Esophagus squamous epithelium (tissue), 5 donors: ENCODE measurements around the gene EVPLL. TPM values are rescaled to one million over a fixed set of nuclear protein-coding genes. Genes with fewer than 3 reads are reported as not detected.
A peak's percentile ranks its signal among the peaks of the same experiment; 100 is the strongest.
"Not testable (repeated sequence)": the region's sequence is repeated elsewhere in the genome, so short reads cannot be mapped to it uniquely, and the experiment has no call there.

ENCODE experiments used
- DNase-seq: peaks from one replicate; lab custom pipeline; 2025; lab: John Stamatoyannopoulos, UW
- H3K27ac ChIP-seq, 4 donors: fragments of 200-600 bp; sonication (generic); one replicate each; pipeline ENCODE4 v1.5.1; 2016 to 2019; ENCODE audit warnings: mild to moderate bottlenecking in 1 of 4
- H3K27me3 ChIP-seq, 4 donors: fragments of 200-600 bp; sonication (generic); 1 replicate in 3 of 4; 2 replicates in 1 of 4; pipeline versions ENCODE4 v1.5.1 to v1.6.0; 2017 to 2021; ENCODE audit warnings: antibody characterized with exemption in 1 of 4
- H3K36me3 ChIP-seq, 3 donors: fragments of 200-600 bp; sonication (generic); one replicate each; pipeline ENCODE4 v1.5.1; 2016 to 2019
- H3K4me1 ChIP-seq, 3 donors: fragments of 200-600 bp; sonication (generic); one replicate each; pipeline ENCODE4 v1.5.1; 2017 to 2019
- H3K4me3 ChIP-seq, 4 donors: fragments of 200-600 bp; sonication (generic); 1 replicate in 3 of 4; 2 replicates in 1 of 4; pipeline ENCODE4 v1.5.1; 2016 to 2019; ENCODE audit warnings: mild to moderate bottlenecking in 2 of 4, moderate library complexity in 1 of 4
- H3K9me3 ChIP-seq, 3 donors: fragments of 200-600 bp; sonication (generic); one replicate each; pipeline ENCODE4 v1.5.1; 2016 to 2019
- WGBS, 2 donors: methylation state at CpG; one replicate each; pipeline ENCODE4 v1.1.5; 2018; 5-methylcytosine and 5-hydroxymethylcytosine counted together
- intact Hi-C: fragments of 100-400 bp; cut with DNase I; formaldehyde crosslinking; loops from one replicate; pipeline ENCODE4 v1.15.0; 2022
- small RNA-seq, 4 donors: library from RNA; depleted of rRNA; stranded (forward); fragments of <200 nt; gene quantifications; one replicate each; pipeline ENCODE3, GENCODE V24; 2016
- total RNA-seq, 4 donors: library from RNA; depleted of rRNA; stranded (reverse); fragments of >200 nt; gene quantifications; one replicate each; pipeline ENCODE4 v1.1.0, GENCODE V29; 2016
- donor health status: DM: yes; HTN: yes; CAD: no.

EVPLL gene
- total RNA-seq, 4 donors from 2014 or later, result 5.9 to 15.4 (median 10.2) TPM

DNA sequence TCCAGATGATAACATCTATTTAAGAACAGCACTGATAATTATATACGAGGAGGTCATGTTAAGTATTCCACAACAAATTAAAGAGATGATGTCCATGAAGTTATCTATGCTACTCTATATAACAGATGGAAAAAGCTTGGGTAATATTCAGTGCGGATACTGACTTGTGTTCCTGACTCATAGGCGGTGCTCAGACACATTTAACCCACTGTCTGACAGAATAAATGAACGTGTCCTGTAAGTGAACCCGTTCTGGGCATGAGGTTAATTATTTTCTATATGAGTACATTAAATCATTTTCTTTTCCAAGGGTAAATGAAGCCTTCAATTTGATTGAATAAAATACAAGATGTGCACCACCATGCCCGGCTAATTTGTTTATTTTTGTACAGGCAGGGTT is 31.7 kb downstream of the EVPLL start:
- intact Hi-C loops, H3K4me3 ChIP-seq, H3K27me3 ChIP-seq, H3K9me3 ChIP-seq, H3K27ac ChIP-seq, H3K36me3 ChIP-seq, DNase-seq: not testable (repeated sequence)
- H3K4me1 ChIP-seq, result peaks cover 0 to 30% (median 0%) of the 10 kb centered on the region in 3 donors
- 20 to 22% methylated on average over 6 of the region's 6 CpGs for WGBS, 2 donors

DNA sequence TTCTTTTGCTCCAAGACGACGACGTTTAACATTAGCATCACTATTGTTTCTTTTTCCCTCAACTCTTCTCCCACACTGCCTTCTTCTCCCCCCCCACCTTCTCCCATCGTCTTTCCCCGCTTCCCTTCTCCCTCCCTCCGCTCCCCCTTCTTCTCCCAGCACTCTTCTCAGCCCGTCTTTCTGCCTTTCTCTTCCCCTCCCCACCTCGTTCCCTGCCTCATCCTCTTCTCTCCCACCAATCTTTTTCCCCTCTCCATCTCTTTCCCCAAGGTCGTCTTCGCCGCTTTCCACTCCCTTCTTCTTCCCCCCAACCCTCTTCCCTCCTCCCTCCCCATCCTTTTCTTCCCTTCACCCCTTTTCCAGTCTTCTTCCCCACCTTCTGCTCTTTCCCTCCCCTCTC is 33.2 kb downstream of the EVPLL start:
- DNase-seq, H3K9me3 ChIP-seq, H3K27me3 ChIP-seq, H3K36me3 ChIP-seq, intact Hi-C loops: not testable (repeated sequence)
- H3K4me1 ChIP-seq, result peaks cover 0 to 30% (median 0%) of the 10 kb centered on the region in 3 donors
- peak overlapping the region in 3 of 4 donors; percentile 53 to 62 (median 58) for H3K4me3 ChIP-seq
- peak overlapping the region in 3 of 4 donors; percentile 14 to 85 (median 84) for H3K27ac ChIP-seq
- WGBS, 2 donors, result 6 to 9% methylated on average over 11 of the region's 11 CpGs

DNA sequence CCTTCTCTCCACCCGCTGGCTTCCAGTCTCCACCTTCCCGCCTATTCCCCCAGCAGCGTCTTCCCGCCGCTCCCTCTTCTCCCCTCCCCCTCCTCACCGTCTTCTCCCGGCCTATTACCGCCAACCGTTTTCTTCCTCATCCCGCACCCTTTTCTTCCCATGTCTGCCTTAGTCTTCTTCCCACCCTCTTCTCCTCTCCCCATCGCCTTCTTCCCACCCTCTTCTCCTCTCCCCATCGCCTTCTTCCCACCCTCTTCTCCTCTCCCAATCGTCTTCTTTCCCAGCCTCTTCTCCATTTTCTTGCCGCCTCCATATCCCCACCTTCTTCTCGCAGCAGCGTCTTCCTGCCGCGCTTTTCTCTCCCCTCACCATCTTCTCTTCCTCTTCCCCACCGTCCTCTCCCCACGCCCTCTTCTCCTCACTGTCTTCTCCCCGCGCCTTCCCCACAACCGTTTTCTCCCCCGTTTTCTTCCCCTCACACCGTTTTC is 33.8 kb downstream of the EVPLL start:
- Histone ChIP-seq H3K4me1 (peaks cover 0 to 30% (median 0%) of the 10 kb centered on the region in 3 donors), H3K27ac (peak overlapping the region; percentile 50 to 85 (median 80)), H3K4me3 (peak overlapping the region; percentile 36 to 62 (median 56))
- H3K27me3 ChIP-seq, DNase-seq, intact Hi-C loops, H3K36me3 ChIP-seq, H3K9me3 ChIP-seq: not testable (repeated sequence)
- WGBS, 2 donors, result 0% methylated on average over 22 to 24 of the region's 25 CpGs

DNA sequence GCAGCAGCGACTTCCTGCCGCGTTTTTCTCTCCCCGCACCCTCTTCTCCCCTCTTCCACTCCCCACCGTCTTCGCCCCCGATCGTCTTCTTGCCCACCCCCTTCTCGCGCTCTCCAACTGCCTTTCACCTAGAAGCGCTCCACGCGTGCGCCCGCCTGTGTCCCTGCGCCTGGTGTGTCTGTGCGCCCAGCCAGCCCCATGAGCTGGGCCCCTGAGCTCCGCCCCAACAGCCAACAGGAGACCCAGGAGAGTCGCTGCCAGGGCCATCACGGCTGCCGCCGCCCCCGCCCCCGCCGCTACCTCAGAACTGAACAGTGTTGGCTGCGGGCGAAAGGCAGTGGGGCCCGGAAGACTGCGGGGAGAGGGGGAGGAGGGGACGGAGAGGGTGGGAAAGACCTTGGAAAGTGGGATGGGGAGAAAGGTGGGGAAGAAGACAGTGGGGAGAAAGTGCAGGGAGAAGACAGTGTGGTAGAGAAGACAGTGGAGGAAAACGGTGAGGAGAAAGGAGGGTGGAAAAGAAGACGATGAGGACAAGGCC is 34.5 kb downstream of the EVPLL start:
- H3K9me3 ChIP-seq, H3K27me3 ChIP-seq, H3K36me3 ChIP-seq, intact Hi-C loops, DNase-seq: not testable (repeated sequence)
- peak overlapping the region in 1 of 4 donors; percentile 84 for H3K27ac ChIP-seq
- H3K4me3 ChIP-seq, result peak overlapping the region; percentile 36 to 62 (median 56)
- no CpG with 5 or more reads among the region's 32 CpGs for WGBS, 2 donors
- peaks cover 0 to 30% (median 0%) of the 10 kb centered on the region in 3 donors for H3K4me1 ChIP-seq

DNA sequence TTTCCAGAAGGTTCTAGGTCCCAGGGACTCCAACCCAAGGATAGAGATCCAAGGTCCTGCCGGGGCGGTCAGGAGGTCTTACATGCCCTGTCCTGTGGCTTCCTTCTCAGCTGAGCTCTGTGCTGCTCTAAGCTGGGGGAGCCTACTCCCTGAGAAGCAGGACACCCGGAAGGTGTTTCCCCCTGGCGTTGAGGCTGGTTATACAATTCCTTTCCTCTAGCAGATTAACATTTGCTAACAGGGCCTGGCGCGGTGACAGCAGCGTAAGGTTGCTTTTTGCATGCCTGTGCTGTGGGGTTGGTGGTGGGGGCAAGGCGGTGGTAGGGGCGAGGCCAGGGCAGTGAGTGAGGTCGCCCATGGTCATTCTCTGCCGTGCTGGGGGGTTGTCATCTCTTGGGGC is 43.9 kb downstream of the EVPLL start:
- H3K4me3 ChIP-seq, H3K27me3 ChIP-seq, H3K4me1 ChIP-seq, intact Hi-C loops, H3K9me3 ChIP-seq, DNase-seq, H3K27ac ChIP-seq, H3K36me3 ChIP-seq: not testable (repeated sequence)
- 100% methylated on average over 2 of the region's 11 CpGs; no CpG with 5 or more reads in 1 of the 2 donors for WGBS, 2 donors

DNA sequence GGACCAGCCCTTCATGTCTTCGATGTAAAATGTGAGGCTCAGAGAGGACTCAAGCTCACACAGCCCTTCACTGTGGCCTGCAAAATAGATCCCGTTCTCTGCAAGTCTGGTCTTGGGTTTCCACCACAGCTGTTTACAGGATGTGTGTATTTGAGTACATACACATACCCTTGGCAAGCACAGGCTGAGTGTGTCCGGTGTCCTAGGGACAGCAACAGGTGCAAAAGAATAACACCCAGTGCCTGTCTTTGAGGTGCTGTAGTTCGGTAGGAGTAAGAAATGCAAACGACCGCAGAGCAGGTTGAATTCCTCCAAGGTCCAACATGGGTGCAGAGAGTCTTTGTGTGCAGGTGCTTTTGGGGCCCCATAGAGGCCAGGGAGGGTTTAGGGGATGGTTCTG is 44.9 kb downstream of the EVPLL start:
- H3K27ac ChIP-seq, H3K9me3 ChIP-seq, H3K27me3 ChIP-seq, H3K4me1 ChIP-seq, DNase-seq, intact Hi-C loops, H3K4me3 ChIP-seq, H3K36me3 ChIP-seq: not testable (repeated sequence)
- WGBS, 2 donors, result 70 to 90% methylated on average over 3 of the region's 6 CpGs

DNA sequence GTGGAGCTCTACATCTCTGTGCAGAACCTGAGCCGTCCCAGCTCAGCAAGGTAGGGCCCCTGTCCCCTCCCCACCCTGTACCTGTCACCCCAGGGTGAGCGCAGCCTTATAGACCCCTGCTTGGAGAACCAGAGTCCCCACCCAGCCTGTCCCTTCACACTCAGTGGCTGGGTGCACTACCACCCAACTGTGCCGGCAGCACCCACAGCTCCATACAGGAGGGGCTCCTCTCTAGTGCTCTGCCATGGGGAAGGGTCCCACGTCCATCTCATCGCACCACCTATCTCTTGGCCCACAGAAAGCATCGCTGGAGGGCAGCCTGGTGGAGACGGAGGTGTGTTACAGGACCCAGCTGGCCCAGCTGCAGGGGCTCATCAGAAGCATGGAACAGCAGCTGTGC is 45.4 kb downstream of the EVPLL start:
- DNase-seq, H3K4me1 ChIP-seq, H3K27me3 ChIP-seq, intact Hi-C loops, H3K9me3 ChIP-seq, H3K27ac ChIP-seq, H3K4me3 ChIP-seq, H3K36me3 ChIP-seq: not testable (repeated sequence)
- no CpG with 5 or more reads among the region's 7 CpGs for WGBS, 2 donors

DNA sequence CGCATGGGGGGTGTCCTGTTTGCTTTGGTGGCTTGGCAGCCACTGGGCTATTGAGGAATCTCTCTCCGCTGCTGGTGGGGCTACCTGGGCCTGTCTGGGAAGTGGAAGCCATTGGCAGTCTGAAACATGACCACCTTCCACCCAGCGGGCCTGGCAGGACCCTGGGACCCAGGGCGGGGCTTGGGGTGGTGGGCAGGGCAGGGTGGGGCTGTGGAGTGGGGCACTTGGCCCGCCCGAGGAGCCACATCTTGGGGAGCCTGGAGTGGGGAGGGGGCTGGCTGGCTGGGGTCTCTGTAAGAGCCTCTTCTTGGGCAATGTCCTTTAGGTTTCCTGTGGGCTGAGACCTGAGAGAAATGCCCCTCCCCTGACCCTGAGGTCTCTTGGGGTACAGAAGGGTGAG is 48.0 kb downstream of the EVPLL start:
- DNase-seq, H3K27me3 ChIP-seq, H3K36me3 ChIP-seq, H3K27ac ChIP-seq, H3K4me1 ChIP-seq, H3K9me3 ChIP-seq, intact Hi-C loops, H3K4me3 ChIP-seq: not testable (repeated sequence)
- no CpG with 5 or more reads among the region's 6 CpGs for WGBS, 2 donors

DNA sequence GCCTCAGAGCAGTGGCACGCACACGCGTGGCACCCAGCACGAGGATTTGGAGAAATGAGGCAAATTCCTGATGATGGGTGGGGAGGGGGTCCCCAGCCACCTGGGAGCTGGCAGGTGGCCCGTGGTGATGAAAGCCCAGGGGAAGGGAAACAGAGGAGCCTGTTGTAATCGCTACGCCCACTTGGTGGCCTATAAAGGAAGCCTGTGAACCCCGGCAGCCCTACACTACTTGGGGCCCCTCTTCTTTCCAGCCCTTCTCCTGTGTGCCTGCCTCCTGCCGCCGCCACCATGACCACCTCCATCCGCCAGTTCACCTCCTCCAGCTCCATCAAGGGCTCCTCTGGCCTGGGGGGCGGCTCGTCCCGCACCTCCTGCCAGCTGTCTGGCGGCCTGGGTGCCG is 49.1 kb downstream of the EVPLL start:
- WGBS, 2 donors, result no CpG with 5 or more reads among the region's 16 CpGs
- H3K27me3 ChIP-seq, H3K27ac ChIP-seq, DNase-seq, intact Hi-C loops, H3K36me3 ChIP-seq, H3K9me3 ChIP-seq, H3K4me1 ChIP-seq, H3K4me3 ChIP-seq: not testable (repeated sequence)

DNA sequence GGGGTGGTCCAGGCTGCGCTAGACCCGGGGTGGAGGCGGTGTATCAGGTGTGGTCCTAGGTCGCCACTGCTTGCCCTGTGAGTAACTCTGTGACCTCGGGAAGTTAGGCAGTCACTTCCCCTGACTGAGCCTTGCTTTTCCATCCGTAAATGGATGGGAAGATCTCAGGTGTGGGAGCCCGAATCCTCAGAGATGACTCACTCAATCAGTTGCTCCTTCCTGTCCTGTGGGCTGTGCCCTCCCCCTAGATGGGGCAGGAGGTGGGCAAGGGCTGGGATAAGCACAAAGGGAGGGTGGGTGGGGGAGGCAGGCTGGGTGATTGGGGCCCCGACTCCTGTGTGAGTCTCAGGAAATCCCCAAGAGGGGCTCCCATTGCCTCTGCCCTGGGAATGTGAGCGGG is 54.6 kb downstream of the EVPLL start:
- WGBS, 2 donors, result no CpG with 5 or more reads among the region's 9 CpGs
- H3K9me3 ChIP-seq, H3K36me3 ChIP-seq, H3K27me3 ChIP-seq, DNase-seq, intact Hi-C loops, H3K27ac ChIP-seq, H3K4me1 ChIP-seq, H3K4me3 ChIP-seq: not testable (repeated sequence)

Small RNA genes within 50 kb of the gene (small RNA-seq; reads per million reads assigned to genes)
- 0 reads per million in 4 donors for gene AL353997.5
- 0 reads per million in 4 donors for gene YWHAEP2

Other genes starting within 250 kb of the EVPLL start
- gene ALKBH5, start 193.9 kb upstream of the EVPLL start, total RNA-seq, result 10 to 100 TPM; 55.8 to 58.9 (median 56.9) TPM
- gene LLGL1, start 152.1 kb upstream of the EVPLL start, total RNA-seq, result 10 to 100 TPM; 25.7 to 30.3 (median 28.0) TPM
- gene FLII, start 119.0 kb upstream of the EVPLL start, total RNA-seq, result 100 to 1,000 TPM; 190 to 344 (median 232) TPM
- 10 to 100 TPM in 1 of 4 donors, 1 to 10 TPM in 3; 5.5 to 16.1 (median 8.9) TPM for gene MIEF2, start 117.1 kb upstream of the EVPLL start, total RNA-seq
- gene TOP3A, start 62.8 kb upstream of the EVPLL start, total RNA-seq, result 10 to 100 TPM; 17.9 to 34.0 (median 21.1) TPM
- gene SMCR8, start 62.5 kb upstream of the EVPLL start, total RNA-seq, result 10 to 100 TPM; 10.9 to 13.0 (median 11.9) TPM
- 100 to 1,000 TPM in 1 of 4 donors, 10 to 100 TPM in 3; 64.1 to 124 (median 67.9) TPM for gene SHMT1, start 14.2 kb upstream of the EVPLL start, total RNA-seq
- gene LGALS9C, start 99.0 kb downstream of the EVPLL start, total RNA-seq, result 10 to 100 TPM in 3 of 4 donors, 1 to 10 TPM in 1; 5.5 to 52.9 (median 21.9) TPM